Mononuclear cell (primary cell): ENCODE data around the gene CEBPZOS. TPM values are rescaled to one million over a fixed set of nuclear protein-coding genes. Genes with fewer than 3 reads are reported as not detected.

Experiments used
- H3K27me3 ChIP-seq: 2 replicates; pipeline ENCODE4 v1.6.0; 2011; ENCODE audit warnings: low read length, control low read depth; ENCODE audit not compliant: insufficient read depth
- H3K4me1 ChIP-seq: 2 replicates; pipeline ENCODE4 v1.5.1; 2011; ENCODE audit warnings: mild to moderate bottlenecking, low read length, control low read depth; ENCODE audit not compliant: insufficient read depth
- H3K4me3 ChIP-seq: 2 replicates; pipeline ENCODE4 v1.5.1; 2011; ENCODE audit warnings: mild to moderate bottlenecking, low read length, moderate library complexity
- H3K9me3 ChIP-seq: 2 replicates; pipeline ENCODE4 v1.5.1; 2011; ENCODE audit warnings: low read depth, mild to moderate bottlenecking, control low read depth, low read length
- total RNA-seq: library from RNA; depleted of rRNA; stranded (reverse); fragments of >200 nt; gene quantifications from one replicate; pipeline ENCODE4 v1.2.3, GENCODE V29; 2012

The CEBPZOS gene
- total RNA-seq, 1 donor = 19.3 TPM

- H3K9me3 ChIP-seq = no peaks in the 10 kb centered on the region
- H3K4me1 ChIP-seq = no peaks in the 10 kb centered on the region
- H3K27me3 ChIP-seq = no peaks in the 10 kb centered on the region
- no peak overlapping the region for H3K4me3 ChIP-seq
Observed at GRCh38 chr2:37244017-37244416, 47.7 kb downstream of the CEBPZOS start.

DNA sequence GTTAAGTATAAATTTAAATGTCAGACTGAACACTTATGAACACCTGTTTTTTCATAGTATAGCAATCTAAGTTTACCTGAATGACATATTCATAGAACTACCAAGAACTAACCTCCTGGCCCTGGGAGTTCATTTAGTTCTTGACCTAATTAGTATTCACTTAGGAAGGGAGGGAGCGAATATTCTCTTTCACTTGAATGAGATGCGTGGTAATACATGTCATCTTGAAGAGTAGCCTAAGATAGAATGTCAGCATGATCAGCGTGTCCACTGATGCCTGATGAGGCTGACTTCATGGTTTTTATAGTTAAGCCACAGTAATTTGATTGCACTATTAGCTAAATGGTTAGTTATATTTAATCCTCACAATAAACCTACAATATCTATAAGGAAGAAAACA is 48.5 kb downstream of the CEBPZOS start:
- no peaks in the 10 kb centered on the region for H3K27me3 ChIP-seq
- no peaks in the 10 kb centered on the region for H3K4me1 ChIP-seq
- H3K4me3 ChIP-seq = no peak overlapping the region
- no peaks in the 10 kb centered on the region for H3K9me3 ChIP-seq

DNA sequence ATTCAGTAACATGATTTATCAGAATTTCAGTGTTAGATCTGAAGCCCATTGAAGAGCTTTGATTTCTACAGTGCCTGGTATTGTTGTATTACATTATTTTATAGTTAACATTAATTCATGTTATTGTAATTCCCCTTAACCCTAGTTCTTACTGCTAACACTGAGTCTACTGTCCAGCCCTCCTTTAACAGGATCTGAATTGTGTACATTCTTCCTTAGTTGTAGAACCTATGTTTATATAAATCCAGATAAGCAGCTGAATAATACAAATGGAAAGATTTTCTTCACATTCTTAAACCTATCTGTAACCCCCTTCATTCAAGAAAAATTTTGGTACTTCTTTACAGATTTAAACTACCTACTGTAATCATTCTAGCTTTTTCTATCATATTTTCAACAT is 49.9 kb downstream of the CEBPZOS start:
- H3K4me3 ChIP-seq = no peak overlapping the region
- no peaks in the 10 kb centered on the region for H3K4me1 ChIP-seq
- H3K9me3 ChIP-seq = no peaks in the 10 kb centered on the region
- H3K27me3 ChIP-seq = no peaks in the 10 kb centered on the region

DNA sequence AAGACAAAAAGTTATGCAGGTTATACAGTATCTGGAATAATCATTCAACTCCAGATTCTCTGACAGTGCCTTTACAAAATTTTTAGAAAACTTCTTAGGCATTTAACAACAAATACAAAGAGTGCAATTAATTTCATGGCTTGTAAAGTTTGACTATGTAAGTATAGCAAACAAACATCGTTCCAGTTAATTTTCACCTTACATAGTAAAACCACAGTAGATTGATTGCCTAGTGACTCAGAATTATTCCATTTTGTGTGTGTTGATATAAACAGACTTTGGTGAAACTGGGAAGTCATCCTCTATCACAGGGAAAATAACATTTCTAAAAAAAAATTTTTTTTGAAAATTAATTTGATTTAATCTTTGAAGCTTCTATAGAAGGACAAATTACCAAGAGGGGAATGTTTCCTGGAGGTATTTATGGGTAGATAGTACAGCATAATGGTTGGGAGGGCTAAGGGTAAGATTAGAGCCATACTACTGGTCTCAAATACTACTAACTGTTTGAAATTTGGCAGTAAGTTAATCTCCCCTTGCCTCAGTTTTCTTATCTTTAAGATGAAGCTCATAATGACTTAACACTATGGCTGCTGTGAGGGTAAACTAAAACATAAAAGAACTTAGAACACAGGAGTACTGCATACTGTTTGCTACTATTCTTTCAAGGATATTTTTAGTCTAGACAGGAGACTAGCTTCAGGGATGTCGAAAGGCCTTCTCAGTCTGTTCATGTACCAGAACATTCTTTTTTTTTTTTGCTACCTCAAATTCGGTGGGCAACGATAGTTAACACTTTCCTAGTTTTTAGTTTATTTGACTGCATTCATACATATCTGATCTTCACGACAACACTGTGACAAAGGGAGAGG is 54.8 kb downstream of the CEBPZOS start:
- Histone ChIP-seq H3K9me3 (no peaks in the 10 kb centered on the region), H3K27me3 (no peaks in the 10 kb centered on the region), H3K4me1 (no peaks in the 10 kb centered on the region), H3K4me3 (no peak overlapping the region)

Other genes with a start within 250 kb of the CEBPZOS start
- 18.5 TPM for gene STRN, start 230.0 kb upstream of the CEBPZOS start, total RNA-seq
- gene HEATR5B, start 112.1 kb upstream of the CEBPZOS start, total RNA-seq = 32.5 TPM
- 7.2 TPM for gene GPATCH11, start 112.0 kb upstream of the CEBPZOS start, total RNA-seq
- gene EIF2AK2, start 39.5 kb upstream of the CEBPZOS start, total RNA-seq = 40.8 TPM
- not detected for gene SULT6B1, start 7.8 kb upstream of the CEBPZOS start, total RNA-seq
- gene CEBPZ, start 35.1 kb downstream of the CEBPZOS start, total RNA-seq = 78.4 TPM
- 19.6 TPM for gene NDUFAF7, start 35.2 kb downstream of the CEBPZOS start, total RNA-seq
- 67.9 TPM for gene PRKD3, start 128.3 kb downstream of the CEBPZOS start, total RNA-seq
- 49.5 TPM for gene QPCT, start 148.1 kb downstream of the CEBPZOS start, total RNA-seq